Measurements from ENCODE around the gene KCNJ5.

Gene KCNJ5

DNA sequence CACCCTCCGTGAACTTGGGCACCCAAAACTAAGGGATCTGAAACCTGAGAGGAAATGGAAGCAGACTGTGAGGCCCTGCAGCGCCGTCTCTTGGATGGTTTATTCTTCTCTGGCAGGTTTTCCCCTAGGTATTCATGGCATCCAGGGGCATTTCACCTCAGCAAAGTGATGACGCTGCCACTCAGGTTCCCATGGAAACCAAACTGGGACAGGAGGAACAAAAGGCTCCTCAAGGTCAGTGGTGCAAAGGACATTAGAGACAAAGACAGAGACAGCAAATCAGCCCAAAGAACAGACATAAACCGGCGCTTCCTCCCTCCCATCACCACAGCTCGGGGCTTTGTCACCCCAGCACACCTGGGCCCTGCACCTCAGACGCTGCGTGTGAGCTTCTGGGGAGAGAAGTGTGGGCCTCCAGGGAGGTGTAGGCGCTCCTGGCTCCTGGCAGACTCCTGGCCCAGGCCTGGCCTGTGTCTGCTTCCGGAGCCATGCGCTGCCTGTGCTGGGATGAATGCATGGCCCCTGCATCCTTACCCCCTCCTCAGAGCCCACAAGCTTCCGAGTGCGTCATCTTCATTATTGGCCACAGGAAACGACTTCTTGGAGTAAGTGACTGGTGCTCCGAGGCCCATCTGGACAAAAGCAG, 45.6 kb downstream of the KCNJ5 start:
- no peak for DNase-seq

DNA sequence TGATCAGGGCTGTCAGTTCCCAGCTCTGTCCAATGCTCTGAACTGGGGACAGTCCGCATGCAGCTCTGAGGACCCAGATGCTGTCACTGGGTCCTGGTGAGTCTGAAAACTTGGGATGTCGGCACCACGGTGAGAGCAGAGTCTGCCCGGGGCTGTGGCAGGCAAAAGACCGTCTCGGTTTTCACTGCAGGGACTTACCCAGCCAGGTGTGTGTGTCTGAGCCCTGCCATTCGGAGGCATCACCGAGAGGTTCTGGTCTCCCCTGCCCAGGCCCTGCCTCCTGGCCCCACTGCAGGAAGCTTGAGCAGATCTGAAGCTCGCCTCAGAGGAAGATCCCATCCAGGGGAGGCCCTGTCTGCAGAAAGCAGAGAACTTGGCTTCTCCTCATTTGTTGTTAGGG, 46.3 kb downstream of the KCNJ5 start:
- DNase-seq: no peak

DNA sequence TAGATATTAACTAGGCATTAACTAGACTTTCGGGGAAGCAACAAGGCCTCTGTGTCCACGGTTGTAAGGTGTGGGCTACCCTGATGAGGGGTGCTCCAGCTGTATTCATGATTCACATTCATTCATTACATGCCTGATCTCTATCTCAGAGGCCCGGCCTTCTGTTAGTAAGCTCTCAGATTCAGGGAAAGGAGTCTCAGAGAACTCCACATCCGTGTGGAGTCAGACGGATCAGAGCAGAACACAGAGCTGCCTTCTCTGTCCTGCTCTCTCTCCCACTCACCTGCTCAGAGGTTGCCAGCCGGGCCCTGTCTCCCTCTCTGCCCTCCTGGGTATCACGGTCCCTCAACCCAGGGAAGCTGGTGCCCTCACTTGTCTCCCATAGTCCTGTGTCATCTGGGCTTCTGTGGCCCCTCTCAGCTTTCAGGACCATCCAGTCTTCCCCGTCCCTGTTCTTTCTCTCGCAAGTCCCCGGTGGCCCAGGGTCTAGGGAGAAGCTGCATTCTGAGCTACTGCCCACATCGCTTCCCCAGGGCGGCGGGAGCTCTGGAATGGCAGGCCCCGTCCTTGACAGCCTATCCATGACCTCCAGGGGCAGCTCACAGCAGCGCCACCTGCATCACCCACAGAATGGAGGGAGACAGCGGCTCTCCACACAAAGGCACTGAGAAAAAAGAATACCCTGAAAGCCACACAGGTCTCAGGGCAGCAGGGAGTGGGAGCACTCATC, 47.2 kb downstream of the KCNJ5 start:
- no peak for DNase-seq

DNA sequence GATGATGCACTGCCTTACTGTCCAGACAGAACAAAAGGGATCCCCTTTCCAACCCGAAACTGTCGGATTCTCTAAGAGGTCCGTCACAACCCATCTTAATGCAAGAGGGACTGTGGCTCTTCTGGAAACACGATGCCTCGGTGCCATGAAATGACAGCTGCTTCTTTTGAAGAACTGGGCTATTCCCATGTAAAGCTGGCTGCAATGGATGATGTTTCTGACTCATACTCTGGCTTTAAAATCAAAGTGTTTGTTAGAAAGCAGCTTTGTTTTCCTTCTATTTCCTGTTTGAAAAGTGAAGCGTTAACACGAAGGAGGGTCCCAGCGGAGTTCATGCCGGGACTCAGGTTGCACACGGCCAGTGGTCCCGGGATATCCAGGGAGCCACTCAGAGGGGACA, 48.4 kb downstream of the KCNJ5 start:
- no peak for DNase-seq

DNA sequence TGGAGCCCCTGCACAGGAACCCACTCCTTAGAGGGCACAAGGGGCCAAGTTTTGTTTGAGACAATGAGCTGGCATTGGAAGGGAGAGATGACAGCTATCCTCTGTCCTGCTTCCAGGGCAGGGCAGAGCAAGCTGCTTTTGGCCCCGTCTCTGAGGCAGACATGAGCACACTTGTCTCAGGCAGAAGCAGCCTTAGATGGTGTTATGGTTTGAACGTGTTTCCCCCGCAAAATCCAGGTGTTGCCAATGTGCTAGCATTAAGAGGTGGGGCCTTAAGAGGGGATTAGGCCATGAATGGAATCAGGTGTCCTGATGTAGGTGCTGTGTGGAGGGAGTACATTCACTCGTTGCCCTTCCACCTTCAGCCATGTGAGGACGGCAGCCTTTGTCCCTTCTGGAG, 49.0 kb downstream of the KCNJ5 start:
- DNase-seq: no peak

DNA sequence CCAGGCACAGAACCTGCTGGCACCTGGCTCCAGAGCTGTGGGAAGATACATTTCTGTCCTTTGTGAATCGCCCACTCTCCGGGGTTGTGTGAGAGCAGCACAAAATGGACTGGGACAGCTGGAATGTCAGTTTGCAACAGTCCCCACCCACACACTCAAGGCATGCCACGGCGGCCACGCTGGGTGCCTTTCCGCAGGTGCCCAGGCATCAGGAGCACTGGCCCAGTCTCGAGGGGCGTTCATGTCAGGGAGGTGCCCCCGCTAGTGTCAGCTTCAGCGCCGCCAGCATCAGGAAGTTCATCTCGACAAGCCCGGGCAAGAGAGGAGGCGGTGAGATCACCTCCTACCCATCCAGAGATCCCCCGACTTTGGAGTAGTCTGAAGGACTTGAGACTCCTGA, 49.4 kb downstream of the KCNJ5 start:
- no peak for DNase-seq

DNA sequence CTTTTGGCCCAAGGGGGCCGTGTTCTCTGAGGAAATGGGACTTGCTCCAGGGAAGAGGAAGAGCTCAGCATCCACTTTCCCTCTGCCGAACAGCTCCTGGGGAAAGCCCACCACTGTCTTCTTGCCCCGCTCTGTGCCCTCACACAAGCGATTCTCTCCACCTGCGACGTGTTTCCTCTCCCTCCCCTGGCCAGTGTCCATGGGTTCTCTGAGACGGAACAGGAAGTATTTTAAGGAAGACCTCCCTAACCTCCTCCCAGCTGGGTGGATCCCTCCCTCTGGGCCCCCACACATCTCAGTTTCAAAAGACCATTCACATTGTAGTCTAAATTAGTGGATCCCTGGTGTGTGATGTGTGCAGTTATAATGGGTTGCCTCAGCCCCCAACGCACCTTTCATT, 50.0 kb downstream of the KCNJ5 start:
- no peak for DNase-seq

DNA sequence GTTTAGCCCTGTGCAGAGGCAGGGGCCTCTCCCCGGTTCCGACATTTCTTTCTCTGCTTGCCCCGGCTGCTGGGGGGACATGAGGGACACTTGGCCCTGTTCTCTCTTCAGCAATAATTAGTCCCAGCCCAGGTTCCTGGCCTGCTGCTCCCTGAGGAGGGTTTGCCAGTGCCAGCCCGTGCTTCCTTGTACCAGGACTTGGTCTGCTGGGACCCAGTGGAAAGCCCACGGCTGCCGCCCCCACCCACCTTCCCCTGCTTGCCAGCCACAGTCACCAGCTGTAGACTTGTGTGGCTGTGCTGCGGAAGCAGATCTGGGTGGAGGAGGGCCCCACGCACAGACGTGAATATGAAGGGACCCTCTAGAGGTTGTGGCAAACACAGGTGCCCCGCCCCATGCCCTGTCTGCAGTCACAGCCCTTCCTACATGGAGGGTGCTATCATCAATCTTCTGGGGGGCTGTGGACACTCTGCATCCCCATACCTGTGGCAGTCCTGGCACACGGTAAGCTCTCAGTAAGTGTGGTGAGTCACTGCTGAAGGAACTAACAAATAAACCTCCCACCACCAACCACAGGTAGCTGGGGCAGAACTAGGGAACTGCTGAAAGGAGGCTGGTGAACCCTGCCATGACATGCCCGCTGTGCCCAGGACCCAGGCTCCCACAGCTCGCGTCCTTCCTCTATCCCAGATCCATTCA, 50.6 kb downstream of the KCNJ5 start:
- no peak for DNase-seq

DNA sequence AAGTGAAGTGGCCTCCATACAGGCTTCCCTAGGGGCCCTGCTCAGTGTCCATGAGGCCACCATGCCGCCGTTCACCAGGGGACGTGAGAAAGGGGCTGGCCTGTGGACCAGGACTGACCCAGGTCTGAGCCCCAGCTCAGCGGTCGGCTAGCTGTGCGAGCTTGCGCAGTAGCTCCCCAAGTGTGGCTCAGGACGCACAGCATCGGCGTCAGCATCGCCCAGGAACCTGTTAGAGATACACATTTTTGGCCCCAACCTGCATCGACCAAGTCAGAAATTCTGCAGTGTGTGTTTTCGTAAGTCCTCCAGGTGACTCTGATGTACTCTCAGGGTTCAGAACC, 51.1 kb downstream of the KCNJ5 start:
- DNase-seq: no peak

DNA sequence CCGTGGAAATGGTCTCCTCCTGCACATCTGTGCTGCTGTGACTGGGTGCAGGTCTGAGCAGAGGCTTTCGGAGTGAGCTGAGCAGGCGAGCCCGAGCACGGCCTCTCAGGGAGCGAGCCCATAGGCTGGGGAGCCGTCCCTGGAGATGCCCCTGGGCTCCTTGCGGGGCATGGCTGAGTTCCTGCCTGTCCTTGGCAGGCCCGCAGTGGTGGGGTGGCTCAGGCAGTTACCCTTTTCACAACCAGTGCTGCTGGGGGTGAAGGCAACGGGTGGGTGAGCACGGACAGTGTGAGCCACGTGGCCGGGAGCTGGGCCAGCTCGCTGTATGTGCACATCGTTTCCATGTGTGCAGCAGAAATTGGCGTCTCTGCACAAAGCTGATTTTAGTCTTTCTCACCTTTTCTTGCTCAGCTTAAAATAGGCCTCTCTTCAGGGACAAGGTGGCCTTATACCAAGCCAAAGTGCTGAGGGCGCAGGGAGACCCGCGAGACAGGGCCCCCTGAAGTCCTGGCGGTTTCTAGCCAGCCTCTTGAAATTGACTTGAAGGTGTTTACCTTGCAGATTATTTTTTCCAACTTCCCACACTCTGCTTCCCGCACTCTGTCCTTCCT, 51.8 kb downstream of the KCNJ5 start, which contains the start of gene TP53AIP1:
Gene TP53AIP1, minus strand, starts transcription at position 55 of the 611 bp plus-strand sequence. CDS start 5,053 bp downstream, outside the sequence.
- no peak for DNase-seq

DNA sequence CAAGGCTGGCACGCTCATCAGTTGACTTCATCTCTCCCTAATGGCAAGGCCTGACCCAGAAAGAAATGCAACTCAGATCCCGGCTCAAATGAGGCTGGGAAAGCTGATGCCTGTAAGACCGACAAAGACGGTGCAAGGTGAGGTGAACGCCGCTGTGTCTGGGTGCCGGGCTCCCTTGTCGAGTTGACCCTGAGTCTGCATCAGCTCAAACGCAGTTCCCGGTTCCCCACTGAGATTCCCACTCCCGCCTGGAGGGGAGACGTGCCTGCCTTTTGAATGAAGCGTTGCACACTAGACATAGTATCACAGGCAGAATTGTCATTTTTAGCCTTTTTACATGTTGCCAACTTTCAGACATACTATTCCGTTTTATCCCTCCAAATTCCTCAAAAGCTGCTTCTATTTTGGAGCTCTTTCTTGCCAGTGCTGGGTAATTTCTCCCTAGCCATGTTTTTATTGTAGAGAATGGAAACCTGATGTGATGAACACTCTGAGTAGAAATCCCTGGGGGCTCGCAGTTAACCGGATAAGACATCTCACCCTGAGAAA, 52.3 kb downstream of the KCNJ5 start:
- DNase-seq: no peak

DNA sequence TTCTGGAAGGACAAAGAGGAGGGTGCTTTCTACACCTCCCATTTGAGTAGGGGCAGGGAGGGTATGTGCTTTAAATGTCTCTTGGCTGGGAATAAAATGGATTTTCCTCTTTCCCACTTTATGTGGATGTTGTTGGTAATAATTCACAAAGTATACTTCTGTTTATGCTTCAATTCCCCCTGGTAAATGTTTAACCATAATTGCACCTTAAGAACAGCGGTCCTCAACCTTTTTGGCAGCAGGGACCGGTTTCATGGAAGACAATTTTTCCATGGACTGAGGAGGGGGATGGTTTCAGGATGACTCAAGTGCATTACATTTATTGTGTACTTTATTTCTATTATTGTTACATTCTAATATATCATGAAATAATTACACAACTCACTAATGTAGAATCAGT, 55.5 kb downstream of the KCNJ5 start:
- no peak for DNase-seq

DNA sequence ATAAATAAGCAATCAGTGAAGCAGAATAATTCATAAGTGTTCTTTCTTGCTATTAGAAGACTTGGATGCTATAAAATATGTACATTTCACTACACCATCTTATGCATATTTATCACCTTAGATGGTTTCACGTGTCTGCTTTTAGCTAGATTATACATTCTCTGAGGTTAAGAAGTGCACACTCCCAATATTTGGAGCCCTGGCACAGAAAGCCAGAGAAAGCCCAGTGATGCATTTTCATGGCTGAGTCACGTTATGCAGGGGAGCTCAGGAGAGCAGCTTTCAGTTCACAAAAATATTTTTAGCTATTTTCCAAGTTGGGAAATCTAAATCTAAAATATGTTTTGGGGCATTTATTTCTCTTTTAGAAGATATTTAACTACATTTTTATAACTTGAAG, 56.6 kb downstream of the KCNJ5 start:
- no peak for DNase-seq

DNA sequence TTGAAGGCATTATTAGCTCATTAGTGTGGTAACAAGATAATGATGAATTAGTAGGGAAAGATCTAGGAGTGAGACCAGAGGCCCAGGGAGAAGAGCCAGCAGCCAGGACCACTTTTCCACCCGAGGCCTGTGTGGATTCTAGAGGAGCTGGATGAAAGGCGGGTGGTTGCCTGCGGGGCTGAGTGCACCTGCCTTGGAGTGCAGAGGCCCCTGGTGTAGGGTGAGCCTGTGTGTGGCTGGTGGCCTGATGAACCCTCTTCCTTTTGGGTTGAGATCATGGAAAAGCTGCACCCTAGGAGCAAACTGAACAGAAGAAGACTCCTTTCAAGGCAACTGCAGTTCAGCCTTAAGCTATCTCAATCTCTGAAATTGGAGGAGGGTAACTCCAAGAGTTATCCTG, 57.4 kb downstream of the KCNJ5 start:
- DNase-seq: no peak

DNA sequence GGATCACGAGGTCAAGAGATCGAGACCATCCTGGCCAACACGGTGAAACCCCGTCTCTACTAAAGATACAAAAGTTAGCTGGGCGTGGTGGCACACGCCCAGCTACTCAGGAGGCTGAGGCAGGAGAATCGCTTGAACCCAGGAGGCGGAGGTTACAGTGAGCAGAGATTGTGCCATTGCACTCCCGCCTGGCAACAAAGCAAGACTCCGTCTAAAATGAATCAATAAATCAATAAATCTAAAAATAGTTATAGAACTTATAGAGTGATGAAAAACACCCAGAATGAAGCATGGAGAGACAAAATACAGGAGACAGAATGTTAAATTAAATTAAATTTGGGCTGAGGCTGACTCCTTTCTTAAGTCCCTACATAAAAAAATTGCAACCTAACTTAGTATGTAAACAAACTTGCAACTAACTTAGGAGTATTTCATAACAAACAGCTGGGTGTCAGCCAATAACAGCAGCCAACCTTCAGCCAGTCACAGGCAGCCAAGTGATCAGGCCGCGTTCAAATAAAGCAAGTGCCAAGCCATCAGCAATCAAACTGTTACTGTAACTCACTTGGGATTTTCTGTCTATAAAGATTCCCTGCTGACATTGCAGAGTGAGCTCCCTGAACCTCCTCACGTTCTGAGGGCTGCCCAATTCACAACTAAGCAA, 58.8 kb downstream of the KCNJ5 start:
- no peak for DNase-seq

DNA sequence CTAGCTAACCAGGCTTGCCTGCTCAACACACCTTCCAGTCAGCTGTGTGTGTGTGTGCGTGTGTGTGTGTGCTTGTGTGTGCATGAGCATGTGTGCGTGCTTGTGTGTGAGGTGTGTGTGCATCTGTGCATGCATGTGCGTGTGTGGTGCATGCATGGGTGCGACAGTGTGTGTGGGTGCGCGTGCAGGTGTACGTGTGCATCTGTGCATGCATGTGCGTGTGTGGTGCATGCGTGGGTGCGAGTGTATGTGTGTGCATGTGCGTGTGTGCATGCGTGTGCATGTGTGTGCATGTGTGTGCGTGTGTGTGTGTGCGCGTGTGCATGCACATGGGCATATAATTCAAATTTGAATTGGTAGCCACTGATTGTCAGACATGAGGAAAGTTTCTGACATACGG, 62.0 kb downstream of the KCNJ5 start:
- DNase-seq: no peak

DNA sequence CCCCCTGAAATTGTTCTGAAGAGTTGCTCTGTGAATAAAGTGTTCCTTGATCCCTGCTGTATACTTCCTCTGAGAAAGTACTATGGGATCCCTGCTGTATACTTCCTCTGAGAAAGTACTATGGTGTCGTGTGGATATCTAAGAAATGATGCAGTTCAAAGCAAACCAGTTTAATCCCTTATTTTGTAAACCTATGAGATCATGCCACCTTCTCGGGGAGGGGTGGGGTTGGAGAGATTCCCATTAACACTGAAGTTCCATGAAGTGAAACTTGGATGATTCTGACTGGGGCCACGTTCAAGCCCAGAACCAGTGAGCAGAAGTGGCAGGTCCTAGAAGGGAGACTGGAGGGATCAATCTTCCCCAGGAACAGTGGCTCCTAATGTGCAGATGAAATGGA, 64.5 kb downstream of the KCNJ5 start:
- no peak for DNase-seq

DNA sequence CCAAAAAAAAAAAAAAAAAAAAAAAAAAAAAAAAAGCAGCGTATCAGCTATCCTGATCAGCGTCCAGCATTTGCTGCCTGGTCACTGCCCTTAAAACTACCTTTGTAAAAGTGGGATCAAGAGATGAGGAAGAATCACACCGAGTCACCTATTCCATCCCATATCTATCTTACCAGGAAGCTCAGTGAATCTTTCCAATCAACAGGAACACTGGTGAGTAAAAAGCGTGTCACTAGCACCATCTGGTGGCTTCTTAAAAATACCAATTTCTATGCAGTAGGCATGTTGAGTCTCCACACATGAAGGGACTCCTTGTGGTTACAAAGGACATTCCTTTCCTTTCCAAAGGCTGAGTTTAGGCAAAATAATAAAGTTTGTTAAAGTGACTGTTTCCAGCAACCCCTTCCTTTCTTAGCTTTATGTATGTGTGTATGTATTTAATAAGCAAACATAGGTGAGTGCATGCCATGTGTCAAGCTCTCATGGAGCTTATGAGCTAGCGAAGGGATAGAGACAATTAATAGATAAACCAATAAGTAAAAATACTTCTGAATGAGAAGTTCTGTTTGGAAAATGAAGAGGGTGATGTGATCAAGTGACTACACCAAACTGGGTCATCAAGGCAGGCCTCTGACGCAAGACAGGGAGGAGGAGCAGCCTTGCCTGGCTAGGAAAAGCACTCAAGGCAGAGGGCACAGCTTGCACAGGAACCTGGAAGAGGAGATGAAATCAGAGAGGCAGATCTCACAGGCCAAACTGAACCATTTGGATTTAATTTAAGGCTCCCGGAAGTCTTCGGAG, 65.4 kb downstream of the KCNJ5 start:
- no peak for DNase-seq

DNA sequence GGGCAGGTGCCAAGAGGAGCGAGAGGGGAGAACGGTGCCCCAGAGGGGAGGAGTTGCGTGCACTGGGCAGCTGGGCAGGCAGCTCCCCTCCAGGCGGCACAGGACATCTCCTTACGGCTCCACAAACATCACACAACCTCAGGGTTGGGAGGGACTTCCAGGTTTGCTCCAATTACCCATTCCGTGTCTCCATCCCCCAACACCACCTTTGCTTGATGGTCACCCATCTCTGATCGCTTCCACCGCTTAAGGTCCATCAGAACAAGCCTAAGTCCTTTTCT, 66.0 kb downstream of the KCNJ5 start:
- no peak for DNase-seq

DNA sequence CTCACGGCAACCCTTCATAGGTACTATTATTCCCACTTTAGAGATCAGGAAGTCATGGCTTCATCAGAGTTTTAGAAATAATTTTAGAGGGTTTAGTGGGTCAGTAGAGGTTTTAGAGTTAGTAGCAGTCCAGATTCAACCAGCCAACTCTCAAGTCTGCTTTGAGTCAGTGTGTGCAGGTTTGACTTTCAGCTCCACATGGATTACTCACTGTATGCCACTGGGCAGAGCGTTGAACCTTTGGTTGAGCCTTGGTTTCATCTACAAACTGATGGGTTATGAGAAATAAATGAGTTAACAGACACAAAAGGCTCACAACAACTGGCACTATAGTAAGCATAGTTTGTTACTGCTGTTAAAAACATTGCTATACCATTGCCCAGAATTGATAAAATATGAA, 70.5 kb downstream of the KCNJ5 start:
- DNase-seq: no peak

DNA sequence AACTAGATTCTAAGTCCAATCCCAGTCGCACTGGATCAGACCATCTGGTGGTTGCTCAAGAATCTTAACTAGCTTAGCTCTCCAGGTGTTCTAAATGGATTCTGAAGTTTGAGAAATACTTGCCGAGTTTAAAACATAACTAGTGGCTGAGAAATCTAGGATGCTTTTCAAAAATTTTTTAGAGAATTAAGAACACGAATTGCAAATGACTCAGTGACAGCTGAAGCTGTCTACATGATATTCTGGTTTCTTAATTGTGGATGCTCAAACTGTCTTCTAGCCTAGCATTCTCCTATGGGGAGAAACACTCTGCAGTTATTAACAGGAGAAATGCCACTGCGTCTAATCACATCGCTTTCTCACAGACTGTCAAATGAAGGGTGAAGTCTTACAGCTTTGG, 71.7 kb downstream of the KCNJ5 start:
- no peak for DNase-seq

DNA sequence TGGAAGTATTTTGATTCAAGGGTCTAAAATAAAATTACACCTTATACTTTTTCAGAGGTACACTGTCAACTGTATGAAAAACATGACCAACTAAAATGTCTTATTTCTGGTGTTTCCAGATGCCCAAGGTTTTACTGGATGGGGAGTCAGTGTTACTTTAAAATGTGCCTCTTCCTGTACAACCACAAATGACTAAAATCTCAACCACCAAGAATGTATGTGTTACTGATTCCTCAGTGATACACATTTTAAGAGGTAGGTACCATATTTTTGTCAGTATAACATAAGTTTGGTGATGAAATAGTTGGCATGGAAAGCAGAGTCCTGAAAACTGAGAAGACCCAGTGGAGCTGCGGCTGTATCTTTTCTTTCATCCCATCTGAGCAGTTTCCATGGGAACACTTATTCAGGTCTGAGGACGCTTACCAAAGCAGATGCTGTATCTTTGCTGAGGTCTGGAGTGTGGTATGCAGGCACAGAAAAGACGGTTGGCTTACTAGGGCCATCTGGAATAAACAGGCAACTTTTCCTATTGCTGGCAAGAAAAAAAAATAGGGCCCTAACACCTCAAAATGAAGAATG, 72.7 kb downstream of the KCNJ5 start:
- no peak for DNase-seq
